NCI-H524 (cell line): ENCODE results near the gene SNRNP70.
A peak's percentile ranks its signal among the peaks of the same experiment; 100 is the strongest.

Experiments
- DNase-seq, 2 experiments: peaks; one replicate each; lab custom pipeline; 2025; lab: John Stamatoyannopoulos, UW

Gene SNRNP70

GRCh38 chr19:49064768-49065611, 20.3 kb upstream of the SNRNP70 start, which contains the start of gene NTF4:
NTF4 (minus strand) TSS chr19:49064818; CDS start chr19:49061997, 2,821 bp downstream.
- peak in 1 of 2 experiments; percentile 30 for DNase-seq

DNA sequence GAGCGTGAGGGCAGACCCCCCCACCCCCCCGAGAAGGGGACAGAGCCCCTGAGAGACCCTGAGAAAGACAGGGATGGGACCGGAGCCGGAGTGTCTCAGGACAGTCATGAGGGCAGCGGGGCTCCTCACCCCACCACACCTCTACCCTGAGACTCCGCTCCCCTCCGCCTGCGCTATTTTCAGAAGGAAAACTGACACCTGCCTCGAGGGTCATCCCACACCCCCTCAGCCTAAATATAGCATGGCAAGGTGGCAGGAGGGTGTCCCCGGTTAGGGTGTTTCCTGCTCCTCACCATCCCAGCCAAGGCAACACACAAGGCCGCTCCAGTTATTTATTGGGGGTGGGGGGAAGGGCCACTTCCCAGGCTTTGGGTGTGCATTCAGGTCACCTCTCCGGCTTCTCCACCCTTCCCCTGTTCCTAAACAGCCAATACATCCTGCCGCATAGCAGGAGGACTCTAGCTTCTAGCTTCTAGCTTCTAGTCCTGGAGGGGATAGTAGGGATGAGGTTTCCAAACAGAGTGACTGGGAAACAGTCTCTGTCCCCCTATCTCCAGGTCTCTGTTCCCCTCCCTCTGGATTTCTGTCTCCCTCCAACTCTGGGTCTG, 19.2 kb upstream of the SNRNP70 start:
- no peak for DNase-seq

DNA sequence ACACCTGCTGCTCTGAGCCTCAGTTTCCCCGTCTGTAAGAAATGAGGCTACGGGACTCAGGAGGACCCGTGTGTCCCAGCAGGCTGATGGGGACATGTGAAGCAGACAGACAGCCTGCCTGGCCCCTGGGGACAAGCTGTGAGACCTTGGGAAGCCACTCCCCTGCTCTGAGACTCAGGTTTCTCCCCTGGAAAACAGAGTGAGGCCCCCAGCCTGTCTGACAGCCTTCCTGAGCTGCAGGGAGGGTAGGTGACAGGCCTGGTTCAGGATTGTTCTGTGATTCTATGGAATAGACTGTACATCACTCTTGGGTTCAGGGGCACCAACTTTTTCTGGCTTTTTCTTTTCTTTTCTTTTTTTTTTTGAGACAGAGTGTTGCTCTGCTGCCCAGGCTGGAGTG, 17.7 kb upstream of the SNRNP70 start:
- peak in 1 of 2 experiments; percentile 40 for DNase-seq

- no peak for DNase-seq
Observed at GRCh38 chr19:49069026-49069425, 16.2 kb upstream of the SNRNP70 start.

DNA sequence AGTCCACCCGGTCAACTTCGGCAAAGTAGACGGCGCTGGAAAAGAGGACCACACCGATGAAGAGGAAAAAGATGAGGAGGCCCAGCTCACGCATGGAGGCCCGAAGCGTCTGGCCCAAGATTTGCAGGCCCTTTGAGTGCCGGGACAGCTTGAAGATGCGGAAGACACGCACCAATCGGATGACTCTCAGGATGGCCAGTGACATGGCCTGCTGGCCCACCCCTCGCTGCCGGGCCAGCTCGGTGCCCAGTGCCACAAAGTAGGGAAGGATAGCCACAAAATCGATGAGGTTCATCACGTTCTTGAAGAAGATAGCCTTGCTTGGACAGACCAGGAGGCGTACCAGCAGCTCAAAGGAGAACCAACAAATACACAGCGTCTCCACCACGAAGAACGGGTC, 14.8 kb upstream of the SNRNP70 start:
- DNase-seq: no peak

DNA sequence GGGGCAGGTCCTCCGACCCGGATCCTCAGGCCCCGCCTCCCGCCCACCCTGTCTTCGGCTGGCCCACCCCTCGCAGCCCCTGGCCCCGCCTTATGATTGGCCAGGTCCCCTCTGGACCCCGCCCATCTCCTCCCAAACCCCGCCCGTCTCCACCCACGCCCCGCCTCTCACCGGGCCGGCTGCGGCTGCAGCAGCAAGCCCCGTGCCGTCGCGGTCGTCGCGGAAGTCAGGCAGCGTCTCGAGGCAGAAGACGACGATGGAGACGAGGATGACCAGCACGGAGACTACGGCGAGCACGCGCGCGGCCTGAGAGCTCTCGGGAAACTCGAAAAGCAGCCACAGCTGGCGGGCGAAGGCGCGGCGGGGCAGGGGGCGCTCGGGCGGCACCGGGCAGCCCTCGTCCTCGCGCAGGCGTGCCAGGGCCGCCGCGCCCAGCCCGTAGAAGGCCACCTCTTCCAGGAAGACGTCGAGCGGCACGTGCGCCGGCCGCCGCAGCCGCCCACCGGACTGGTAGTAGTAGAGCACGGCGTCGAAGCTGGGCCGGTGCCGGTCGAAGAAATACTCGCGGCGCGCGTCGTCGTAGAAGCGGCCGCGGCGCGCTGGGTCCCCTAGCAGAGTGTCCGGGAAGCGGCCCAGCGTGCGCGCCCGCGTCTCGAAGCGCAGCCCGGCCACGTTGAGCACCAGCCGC, 13.2 kb upstream of the SNRNP70 start:
- peak in 1 of 2 experiments; percentile 40 for DNase-seq

- DNase-seq: peak; percentile 61 to 74
Observed at GRCh38 chr19:49073514-49074378, 11.5 kb upstream of the SNRNP70 start.

GRCh38 chr19:49074869-49075268, 10.4 kb upstream of the SNRNP70 start:
- DNase-seq: peak; percentile 30 to 67

DNA sequence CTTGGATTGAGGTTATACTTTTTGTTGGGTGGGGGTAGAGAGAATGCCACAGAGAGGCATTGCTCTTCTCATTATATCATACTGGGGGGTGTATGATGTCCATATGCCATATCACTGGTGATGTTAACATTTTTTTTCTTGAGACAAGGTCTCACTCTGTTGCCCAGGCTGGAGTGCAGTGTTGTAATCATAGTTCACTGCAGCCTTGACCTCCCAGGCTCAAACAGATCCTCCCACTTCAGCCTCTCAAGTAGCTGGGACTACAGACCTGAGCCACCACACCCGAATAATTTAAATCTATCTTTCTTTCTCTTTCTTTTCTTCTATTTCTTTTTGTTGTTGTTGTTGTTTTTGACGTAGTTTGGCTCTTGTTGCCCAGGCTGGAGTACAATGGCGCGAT, 4.9 kb upstream of the SNRNP70 start:
- no peak for DNase-seq

GRCh38 chr19:49081273-49081672, 4.0 kb upstream of the SNRNP70 start:
- no peak for DNase-seq

GRCh38 chr19:49084206-49085019, 838 bp upstream of the SNRNP70 start:
- peak in 1 of 2 experiments; percentile 26 for DNase-seq

DNA sequence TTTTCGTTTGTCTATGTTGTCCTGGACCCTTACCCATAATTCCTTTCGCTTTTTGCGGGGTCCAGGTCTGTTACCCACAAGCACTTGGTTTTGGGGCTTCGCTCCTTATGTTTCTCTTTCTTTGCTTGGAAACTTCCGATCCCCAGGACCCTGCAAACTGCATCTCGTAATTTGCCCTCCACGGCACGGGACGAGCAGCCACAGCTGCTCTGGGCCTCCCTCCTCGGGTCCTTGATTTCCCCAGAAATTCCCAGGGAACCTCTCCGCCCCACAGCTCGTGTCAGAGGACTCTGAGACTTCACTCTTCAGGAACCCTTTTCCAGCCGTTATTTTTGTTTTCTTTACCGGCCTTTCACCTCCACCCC, 599 bp downstream of the SNRNP70 start:
- DNase-seq: no peak

DNA sequence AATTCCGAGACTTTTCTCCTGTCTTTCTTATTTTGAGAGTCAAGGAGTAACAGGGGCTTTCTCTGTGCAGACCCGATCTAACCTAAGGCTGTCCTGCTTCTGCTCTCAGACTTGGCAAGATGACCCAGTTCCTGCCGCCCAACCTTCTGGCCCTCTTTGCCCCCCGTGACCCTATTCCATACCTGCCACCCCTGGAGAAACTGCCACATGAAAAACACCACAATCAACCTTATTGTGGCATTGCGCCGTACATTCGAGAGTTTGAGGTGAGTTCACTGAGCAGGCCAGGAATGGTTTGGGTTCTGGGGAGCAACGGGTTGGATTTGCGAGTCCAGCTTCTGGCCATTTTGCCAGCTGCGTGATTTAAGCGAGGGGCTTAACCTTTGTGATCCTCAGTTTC, 1.0 kb downstream of the SNRNP70 start:
- no peak for DNase-seq

GRCh38 chr19:49091391-49092038, 6.3 kb downstream of the SNRNP70 start:
- DNase-seq: no peak

- DNase-seq: no peak
Observed at GRCh38 chr19:49092686-49093085, 7.4 kb downstream of the SNRNP70 start.

GRCh38 chr19:49094505-49095482, 9.5 kb downstream of the SNRNP70 start:
- no peak for DNase-seq

DNA sequence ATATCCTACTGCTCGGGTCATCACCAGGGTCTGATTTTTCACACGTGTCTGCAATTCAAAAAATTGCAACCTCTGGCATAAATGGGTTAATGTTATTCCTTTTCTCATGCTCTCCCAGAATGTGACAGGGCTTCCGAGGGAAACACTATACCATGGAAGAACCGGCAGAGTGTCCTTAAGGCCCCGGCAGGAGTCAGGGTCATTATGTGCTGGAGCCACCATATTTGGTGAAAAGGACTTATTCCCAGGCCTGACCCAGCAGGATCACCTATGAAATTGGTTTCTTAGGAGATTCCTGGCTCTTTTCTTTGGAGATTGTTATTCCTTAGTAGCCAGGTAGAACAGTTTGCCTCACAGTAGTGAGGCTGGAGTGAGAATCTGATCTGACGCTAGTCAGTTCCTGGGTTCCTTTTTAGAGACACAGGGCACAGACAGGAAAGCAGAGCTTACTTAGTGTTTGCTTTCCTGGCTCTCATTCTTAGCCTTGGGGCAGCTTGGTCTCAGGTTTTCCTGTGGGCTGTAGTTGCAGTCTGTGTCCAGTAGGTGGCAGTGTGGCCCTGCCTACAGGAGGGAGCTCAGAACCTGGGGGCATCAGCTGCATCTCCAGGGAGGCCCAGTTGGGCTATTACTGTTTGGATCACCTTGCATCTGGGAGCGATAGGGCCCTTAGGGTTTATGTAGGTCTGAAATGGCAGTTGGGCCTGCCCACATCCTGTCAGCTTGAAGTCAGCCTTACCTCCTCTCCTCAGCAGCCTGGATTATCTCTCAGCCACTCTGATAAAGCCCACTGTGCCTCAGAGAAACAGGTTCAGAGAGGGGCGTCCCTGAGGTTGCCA, 12.4 kb downstream of the SNRNP70 start:
- DNase-seq: peak; percentile 46 to 83

DNA sequence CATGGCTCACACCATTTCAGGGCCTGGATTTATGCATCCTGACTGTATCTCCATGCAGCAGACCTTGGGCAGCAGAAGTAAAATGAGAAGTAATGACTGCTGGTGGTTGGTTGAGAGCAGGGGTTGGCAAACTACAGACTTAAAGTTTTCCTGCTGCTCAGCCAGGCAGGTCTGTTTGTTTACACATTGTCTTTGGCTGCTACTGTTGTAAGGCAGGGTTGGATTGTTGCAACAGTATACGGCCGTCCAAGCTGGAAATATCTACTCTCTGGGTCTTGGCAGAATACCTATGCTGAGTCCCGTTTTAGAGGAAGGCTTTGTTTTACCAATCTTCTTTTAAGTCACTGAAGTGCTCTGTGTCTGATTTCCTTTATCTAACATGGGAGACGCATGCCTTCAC, 13.5 kb downstream of the SNRNP70 start:
- DNase-seq: no peak
